Hematopoietic multipotent progenitor cell (in vitro differentiated cells): ENCODE data around the gene VPS4B. TPM values are rescaled to one million over a fixed set of nuclear protein-coding genes. Genes with fewer than 3 reads are reported as not detected.

ENCODE experiments used
- total RNA-seq: library from RNA; depleted of rRNA; stranded (reverse); fragments of >200 nt; gene quantifications from one replicate; pipeline ENCODE4 v1.2.3, GENCODE V29; 2012

The VPS4B gene
- total RNA-seq, 1 donor, result 18.0 TPM

Other genes starting within 250 kb of the VPS4B start
- 11.8 TPM for gene BCL2, start 102.7 kb downstream of the VPS4B start, total RNA-seq
- 17.0 TPM for gene KDSR, start 55.3 kb downstream of the VPS4B start, total RNA-seq
- not detected for gene SERPINB5, start 54.5 kb upstream of the VPS4B start, total RNA-seq
- gene SERPINB12, start 119.9 kb upstream of the VPS4B start, total RNA-seq, result not detected
- gene SERPINB13, start 164.9 kb upstream of the VPS4B start, total RNA-seq, result not detected
- not detected for gene SERPINB4, start 221.8 kb upstream of the VPS4B start, total RNA-seq
- not detected for gene SERPINB3, start 239.4 kb upstream of the VPS4B start, total RNA-seq